K562 (cell line): ENCODE data around the gene SORT1. TPM values are rescaled to one million over a fixed set of nuclear protein-coding genes. Genes with fewer than 3 reads are reported as not detected.

Experiments used
- FOSL1 ChIP-seq: fragments of 200-800 bp; sonication (Bioruptor generic); conservative IDR thresholded peaks from 2 replicates; pipeline ENCODE4 v1.6.1; 2016; ENCODE audit warnings: missing genetic modification characterization, missing compliant biosample characterization
- HDGF ChIP-seq: fragments of 450-650 bp; IDR thresholded peaks from 2 replicates; pipeline ENCODE4 v1.6.1; 2016
- HEY1 ChIP-seq: fragments of 250-450 bp; sonication (Bioruptor Pico); IDR thresholded peaks from 2 replicates; pipeline ENCODE4 v1.5.0; 2020; ENCODE audit warnings: mild to moderate bottlenecking, moderate library complexity, borderline replicate concordance
- PBX2 ChIP-seq, 2 experiments: IDR thresholded peaks in 1 of 2; conservative IDR thresholded peaks in 1 of 2; 2 replicates each; pipeline ENCODE4 v1.6.1; 2016; ENCODE audit warnings: low read depth in 2 of 2, mild to moderate bottlenecking in 1 of 2, missing compliant biosample characterization in 1 of 2, missing genetic modification characterization in 1 of 2, moderate library complexity in 1 of 2
- ZNF143 ChIP-seq: sonication (generic); formaldehyde crosslinking; IDR thresholded peaks from 2 replicates; pipeline ENCODE4 v1.9.0; 2022; ENCODE audit warnings: mild to moderate bottlenecking, missing genetic modification reagents
- ZNF239 ChIP-seq: fragments of 250-450 bp; sonication (Bioruptor Pico); IDR thresholded peaks from 2 replicates; pipeline ENCODE4 v1.4.0; 2020; ENCODE audit warnings: mild to moderate bottlenecking
- ZZZ3 ChIP-seq: fragments of 450-650 bp; IDR thresholded peaks from 2 replicates; pipeline ENCODE4 v1.6.1; 2016; ENCODE audit warnings: antibody characterized with exemption, mild to moderate bottlenecking, moderate library complexity
- polyA plus RNA-seq, 8 experiments: library from polyadenylated mRNA; depleted of rRNA in 4 of 8; stranded (reverse) in 5 of 8; unstranded in 3 of 8; fragments of >200 nt; fragmentation: Nextera tagmentation in 2 of 8; fragmentation: Illumina TruSeq in 1 of 8; extraction: Ambion mirVana in 2 of 8; extraction: Trizol in 1 of 8; gene quantifications; 2 replicates each; pipeline versions ENCODE4 v1.2.1 to v1.2.3, GENCODE V29; 2011 to 2014; ENCODE audit warnings: inconsistent platforms in 1 of 8, missing spikeins in 1 of 8
- total RNA-seq, 7 experiments: library from RNA; depleted of rRNA in 6 of 7; stranded (reverse); fragments of >200 nt in 6 of 7; fragmentation: Illumina TruSeq in 2 of 7; extraction: Trizol in 2 of 7; gene quantifications; 2 replicates each; pipeline versions ENCODE4 v1.2.1 to v1.2.3, GENCODE V29; 2011 to 2021; ENCODE audit warnings: low replicate concordance in 1 of 7
- TF ChIP-seq, protein P1 (sequence below): fragments of 250-450 bp; sonication (Bioruptor Pico); IDR thresholded peaks from 2 replicates; pipeline ENCODE4 v1.8.0; 2021; ENCODE audit warnings: moderate library complexity, mild to moderate bottlenecking, inconsistent platforms
- TF ChIP-seq, protein P2 (sequence below): fragments of 250-450 bp; sonication (Bioruptor Pico); IDR thresholded peaks from 2 replicates; pipeline ENCODE4 v1.8.0; 2021; ENCODE audit warnings: borderline replicate concordance, mild to moderate bottlenecking, moderate library complexity; ENCODE audit not compliant: poor library complexity, severe bottlenecking
- TF ChIP-seq, protein P3 (sequence below): IDR thresholded peaks from 2 replicates; pipeline ENCODE4 v1.6.1; 2012; ENCODE audit warnings: low read depth, low read length, improper control_type of control experiment, borderline replicate concordance
- TF ChIP-seq, protein P4 (sequence below): fragments of 200-800 bp; sonication (Bioruptor generic); IDR thresholded peaks from 2 replicates; pipeline ENCODE4 v1.6.1; 2017; ENCODE audit warnings: missing genetic modification characterization, missing compliant biosample characterization
- TF ChIP-seq, protein P5 (sequence below): fragments of 450-650 bp; formaldehyde crosslinking; IDR thresholded peaks from 2 replicates; pipeline ENCODE4 v1.4.0; 2020; ENCODE audit warnings: mild to moderate bottlenecking, mixed read lengths

The SORT1 gene
- total and polyA plus RNA-seq, 9 of the 15 experiments (the other 6 are each of a cell fraction or from before 2014, with no cell fraction given), result 27.4 to 112 (median 65.0) TPM

GRCh38 chr1:109271458-109271857 lies 126.3 kb downstream of the SORT1 start (continued):
- TF ChIP-seq, protein P1, sequence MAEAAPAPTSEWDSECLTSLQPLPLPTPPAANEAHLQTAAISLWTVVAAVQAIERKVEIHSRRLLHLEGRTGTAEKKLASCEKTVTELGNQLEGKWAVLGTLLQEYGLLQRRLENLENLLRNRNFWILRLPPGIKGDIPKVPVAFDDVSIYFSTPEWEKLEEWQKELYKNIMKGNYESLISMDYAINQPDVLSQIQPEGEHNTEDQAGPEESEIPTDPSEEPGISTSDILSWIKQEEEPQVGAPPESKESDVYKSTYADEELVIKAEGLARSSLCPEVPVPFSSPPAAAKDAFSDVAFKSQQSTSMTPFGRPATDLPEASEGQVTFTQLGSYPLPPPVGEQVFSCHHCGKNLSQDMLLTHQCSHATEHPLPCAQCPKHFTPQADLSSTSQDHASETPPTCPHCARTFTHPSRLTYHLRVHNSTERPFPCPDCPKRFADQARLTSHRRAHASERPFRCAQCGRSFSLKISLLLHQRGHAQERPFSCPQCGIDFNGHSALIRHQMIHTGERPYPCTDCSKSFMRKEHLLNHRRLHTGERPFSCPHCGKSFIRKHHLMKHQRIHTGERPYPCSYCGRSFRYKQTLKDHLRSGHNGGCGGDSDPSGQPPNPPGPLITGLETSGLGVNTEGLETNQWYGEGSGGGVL (CRISPR knock-in tag), result no peak
- TF ChIP-seq, protein P2, sequence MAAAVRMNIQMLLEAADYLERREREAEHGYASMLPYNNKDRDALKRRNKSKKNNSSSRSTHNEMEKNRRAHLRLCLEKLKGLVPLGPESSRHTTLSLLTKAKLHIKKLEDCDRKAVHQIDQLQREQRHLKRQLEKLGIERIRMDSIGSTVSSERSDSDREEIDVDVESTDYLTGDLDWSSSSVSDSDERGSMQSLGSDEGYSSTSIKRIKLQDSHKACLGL (CRISPR knock-in tag), result no peak
- TF ChIP-seq, protein P3, sequence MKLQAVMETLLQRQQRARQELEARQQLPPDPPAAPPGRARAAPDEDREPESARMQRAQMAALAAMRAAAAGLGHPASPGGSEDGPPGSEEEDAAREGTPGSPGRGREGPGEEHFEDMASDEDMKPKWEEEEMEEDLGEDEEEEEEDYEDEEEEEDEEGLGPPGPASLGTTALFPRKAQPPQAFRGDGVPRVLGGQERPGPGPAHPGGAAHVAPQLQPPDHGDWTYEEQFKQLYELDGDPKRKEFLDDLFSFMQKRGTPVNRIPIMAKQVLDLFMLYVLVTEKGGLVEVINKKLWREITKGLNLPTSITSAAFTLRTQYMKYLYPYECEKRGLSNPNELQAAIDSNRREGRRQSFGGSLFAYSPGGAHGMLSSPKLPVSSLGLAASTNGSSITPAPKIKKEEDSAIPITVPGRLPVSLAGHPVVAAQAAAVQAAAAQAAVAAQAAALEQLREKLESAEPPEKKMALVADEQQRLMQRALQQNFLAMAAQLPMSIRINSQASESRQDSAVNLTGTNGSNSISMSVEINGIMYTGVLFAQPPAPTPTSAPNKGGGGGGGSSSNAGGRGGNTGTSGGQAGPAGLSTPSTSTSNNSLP, result no peak
- no peak for TF ChIP-seq PBX2 (CRISPR knock-in tag; IDR thresholded peaks at IDR 0.05; ENCODE audit: low read depth)
- TF ChIP-seq PBX2 (tag; conservative IDR thresholded peaks at IDR 0.05; ENCODE audit: low read depth), result no peak
- no peak for TF ChIP-seq HEY1 (CRISPR knock-in tag)
- TF ChIP-seq FOSL1 (tag), result no peak
- TF ChIP-seq, protein P4, sequence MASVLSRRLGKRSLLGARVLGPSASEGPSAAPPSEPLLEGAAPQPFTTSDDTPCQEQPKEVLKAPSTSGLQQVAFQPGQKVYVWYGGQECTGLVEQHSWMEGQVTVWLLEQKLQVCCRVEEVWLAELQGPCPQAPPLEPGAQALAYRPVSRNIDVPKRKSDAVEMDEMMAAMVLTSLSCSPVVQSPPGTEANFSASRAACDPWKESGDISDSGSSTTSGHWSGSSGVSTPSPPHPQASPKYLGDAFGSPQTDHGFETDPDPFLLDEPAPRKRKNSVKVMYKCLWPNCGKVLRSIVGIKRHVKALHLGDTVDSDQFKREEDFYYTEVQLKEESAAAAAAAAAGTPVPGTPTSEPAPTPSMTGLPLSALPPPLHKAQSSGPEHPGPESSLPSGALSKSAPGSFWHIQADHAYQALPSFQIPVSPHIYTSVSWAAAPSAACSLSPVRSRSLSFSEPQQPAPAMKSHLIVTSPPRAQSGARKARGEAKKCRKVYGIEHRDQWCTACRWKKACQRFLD, result no peak
- TF ChIP-seq, protein P5, sequence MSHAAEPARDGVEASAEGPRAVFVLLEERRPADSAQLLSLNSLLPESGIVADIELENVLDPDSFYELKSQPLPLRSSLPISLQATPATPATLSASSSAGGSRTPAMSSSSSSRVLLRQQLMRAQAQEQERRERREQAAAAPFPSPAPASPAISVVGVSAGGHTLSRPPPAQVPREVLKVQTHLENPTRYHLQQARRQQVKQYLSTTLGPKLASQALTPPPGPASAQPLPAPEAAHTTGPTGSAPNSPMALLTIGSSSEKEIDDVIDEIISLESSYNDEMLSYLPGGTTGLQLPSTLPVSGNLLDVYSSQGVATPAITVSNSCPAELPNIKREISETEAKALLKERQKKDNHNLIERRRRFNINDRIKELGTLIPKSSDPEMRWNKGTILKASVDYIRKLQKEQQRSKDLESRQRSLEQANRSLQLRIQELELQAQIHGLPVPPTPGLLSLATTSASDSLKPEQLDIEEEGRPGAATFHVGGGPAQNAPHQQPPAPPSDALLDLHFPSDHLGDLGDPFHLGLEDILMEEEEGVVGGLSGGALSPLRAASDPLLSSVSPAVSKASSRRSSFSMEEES (CRISPR knock-in tag), result no peak
- no peak for TF ChIP-seq HDGF
- no peak for TF ChIP-seq ZNF239 (CRISPR knock-in tag)
- no peak for TF ChIP-seq ZNF143
- TF ChIP-seq ZZZ3, result no peak
